ENCODE measurements around the gene TRIM17.

DNA sequence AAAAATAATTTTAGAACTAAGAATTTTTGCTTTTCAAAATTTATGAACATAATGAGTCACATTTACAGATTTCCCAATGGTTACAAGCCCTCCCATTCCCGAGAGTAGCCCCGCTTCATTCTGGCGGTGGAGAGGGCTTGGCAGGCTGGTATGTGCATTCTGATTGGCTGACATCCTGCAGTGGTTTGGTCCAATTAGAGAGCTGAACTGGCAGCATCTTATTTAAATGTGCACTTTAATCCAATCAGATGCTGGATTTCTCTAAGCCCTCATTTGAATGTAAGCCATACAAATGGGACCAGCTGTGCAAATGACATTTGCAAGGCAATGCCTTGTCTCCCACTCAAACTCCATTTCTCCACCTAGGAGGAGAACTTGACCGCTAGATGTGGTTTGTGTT, 18.0 kb upstream of the TRIM17 start:
- TF ChIP-seq, protein P1, sequence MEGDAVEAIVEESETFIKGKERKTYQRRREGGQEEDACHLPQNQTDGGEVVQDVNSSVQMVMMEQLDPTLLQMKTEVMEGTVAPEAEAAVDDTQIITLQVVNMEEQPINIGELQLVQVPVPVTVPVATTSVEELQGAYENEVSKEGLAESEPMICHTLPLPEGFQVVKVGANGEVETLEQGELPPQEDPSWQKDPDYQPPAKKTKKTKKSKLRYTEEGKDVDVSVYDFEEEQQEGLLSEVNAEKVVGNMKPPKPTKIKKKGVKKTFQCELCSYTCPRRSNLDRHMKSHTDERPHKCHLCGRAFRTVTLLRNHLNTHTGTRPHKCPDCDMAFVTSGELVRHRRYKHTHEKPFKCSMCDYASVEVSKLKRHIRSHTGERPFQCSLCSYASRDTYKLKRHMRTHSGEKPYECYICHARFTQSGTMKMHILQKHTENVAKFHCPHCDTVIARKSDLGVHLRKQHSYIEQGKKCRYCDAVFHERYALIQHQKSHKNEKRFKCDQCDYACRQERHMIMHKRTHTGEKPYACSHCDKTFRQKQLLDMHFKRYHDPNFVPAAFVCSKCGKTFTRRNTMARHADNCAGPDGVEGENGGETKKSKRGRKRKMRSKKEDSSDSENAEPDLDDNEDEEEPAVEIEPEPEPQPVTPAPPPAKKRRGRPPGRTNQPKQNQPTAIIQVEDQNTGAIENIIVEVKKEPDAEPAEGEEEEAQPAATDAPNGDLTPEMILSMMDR (IDR thresholded peaks at IDR 0.05; ENCODE audit: low read depth, low read length), result no peak
- no peak for TF ChIP-seq EZH2phosphoT487 (IDR thresholded peaks at IDR 0.05; ENCODE audit: low read depth)
